Eye (tissue), 1 donor: ENCODE measurements around the gene PARD3.

Experiments
- DNase-seq: peaks from one replicate; pipeline ENCODE4 v3.0.0-alpha.2; 2015

The PARD3 gene

DNA sequence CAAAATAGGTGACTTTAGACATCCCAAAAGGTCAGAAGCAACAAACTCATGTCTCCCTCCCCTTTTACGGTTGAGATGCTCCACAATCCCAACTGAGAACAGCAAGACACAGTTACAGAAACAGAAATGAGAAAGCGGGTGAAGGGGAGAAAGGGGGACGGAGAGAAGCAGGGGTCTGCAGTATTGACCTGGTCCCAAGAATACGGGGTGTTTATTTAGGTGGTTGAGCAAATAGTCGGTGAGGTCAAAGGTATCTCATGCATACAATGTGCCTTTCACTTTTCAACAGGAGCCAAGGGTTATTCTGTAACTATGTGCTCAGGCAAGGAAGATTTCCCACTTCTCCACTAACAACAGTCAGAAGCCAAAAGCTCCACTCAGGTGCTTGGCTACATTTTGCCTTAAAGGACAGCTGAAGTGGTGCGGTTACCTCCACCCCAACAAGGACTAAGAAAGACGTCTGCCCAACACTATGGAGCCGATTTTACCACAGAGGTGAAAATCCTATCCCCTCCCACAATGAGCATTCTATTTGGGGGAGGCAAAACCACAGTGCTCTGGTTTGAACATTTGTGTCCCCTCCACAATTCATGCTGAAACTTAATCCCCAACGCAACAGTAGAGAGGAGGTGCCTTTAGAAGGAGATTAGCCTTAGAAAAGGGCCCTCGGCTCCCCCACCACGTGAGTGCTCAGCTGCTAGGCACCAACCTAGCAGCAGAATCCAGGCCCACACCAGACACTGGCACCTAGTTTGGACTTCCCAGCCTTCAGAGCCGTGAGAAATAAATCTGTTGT lies 77.9 kb downstream of the PARD3 start:
- no peak for DNase-seq

DNA sequence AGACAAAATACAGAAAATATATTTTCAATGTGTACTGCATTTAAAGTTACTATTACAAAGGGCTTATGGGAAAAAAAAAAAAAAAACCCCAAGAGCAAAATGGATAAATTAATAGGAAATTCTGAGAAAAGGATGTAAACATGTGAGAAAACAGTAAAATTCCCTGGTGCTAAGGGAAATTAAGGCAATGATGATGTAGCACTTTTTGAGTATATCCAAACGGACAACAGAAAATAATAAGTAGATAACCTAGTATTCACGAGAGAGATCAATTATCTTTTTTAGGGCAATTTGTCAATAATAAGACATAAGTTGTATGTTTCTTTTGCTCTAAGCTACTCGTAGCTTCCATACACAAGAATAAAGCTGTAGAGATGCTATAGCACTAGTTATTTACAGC lies 80.2 kb downstream of the PARD3 start:
- no peak for DNase-seq

DNA sequence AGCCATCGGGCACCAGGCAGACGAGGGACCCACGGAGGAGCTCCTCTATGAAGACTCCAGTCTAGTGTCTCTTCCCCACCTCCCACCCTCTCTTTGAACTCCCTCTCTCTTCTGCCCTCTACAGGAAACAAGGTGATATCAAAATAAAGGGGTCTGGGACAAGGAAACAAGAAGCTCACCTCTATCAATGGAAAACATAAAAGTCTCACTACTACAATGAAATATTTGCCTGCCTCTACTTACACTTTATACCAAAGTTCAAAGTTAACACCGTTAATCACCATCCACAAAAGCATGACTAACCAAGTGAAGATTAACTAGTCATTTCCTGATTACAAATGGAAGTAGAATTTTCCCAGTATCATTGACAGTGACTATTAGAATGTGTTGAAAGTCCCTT lies 82.2 kb downstream of the PARD3 start:
- DNase-seq = no peak

DNA sequence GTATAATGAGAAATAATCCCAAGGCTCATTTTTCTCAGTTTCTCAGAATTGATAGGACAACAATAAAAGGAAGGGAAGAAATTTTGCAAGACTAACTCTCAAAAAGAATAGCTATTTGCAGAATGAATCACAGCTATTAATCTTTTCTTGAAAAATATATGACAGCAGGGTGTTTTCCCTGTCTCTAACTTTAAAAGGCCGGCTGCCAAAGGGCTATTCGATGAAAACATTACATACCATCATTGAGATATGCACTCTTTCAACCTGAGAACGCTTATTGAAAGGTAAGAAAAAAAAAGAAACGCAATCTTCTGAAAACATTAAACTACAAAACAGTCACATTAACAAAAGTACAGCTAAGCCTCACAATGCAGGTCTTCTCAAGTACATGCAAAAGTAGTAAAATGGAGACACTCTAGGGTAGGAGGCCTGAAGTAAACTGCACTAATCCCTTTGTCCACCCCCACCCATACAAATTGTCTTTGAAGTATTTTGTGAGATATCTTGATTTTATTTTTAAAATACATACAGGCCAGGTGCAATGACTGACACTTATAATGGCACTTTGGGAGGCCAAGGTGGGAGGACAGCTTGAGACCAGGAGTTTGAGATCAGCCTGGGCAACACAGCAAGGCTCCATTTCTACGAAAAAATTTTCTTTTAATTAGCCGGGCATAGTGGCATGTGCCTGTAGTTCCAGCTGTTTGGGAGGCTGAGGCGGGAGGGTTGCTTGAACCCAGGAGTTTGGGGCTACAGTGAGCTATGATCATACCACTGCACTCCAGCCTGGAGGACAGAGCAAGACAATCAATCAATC lies 83.0 kb downstream of the PARD3 start:
- no peak for DNase-seq

DNA sequence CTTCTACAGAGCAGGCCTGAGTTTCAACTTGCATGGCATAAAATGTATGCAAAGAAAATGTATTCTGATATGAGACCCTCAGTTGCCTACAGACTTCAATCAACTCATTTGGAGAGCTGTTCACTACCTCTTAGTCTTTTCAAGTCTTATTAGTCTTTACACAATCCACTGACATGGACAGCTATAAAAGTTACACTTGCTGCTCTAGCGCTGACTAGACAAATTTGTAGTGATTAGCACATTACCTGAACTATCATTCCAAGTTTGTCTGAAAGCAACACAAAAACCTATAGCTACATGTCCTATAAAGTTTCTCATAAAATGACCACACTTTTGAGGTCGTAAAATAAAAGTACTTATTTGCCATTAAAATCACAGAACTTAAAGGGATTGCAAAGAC lies 83.9 kb downstream of the PARD3 start:
- no peak for DNase-seq

DNA sequence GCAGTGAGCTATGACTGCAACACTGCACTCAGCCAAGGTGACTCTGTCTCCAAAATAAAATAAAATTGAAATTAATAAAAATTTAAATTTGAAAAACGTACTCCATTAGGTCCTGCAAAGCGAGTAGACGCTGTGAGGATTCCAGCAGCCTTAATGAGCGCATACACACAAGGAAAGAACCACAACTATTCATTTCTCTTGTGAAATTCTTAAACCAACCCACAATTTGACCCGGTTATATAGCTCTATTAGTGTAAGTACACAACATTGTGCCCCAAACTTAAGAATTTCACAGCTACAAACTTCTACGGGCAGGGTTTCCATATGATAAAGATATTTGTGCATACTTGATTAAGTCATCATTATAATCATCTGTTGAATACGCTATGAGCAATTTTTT lies 84.4 kb downstream of the PARD3 start:
- no peak for DNase-seq

DNA sequence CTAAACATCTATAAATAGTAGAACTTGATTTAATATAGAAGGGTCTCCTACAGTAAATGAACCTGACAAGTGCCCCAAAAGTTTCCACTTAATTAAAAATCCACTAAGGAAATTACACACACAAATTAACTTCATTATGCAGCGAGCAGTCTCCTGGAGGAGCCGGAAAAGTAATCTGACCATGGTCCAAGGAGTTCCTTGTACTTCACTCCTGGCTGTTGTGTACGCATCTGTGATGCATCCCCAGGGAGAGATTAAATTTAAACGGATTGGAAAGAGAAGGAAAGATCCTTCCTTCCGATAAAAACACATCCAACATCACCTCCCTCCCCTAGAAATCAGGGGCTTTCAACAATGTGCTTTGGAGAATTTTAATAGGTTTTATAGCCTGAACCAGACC lies 85.5 kb downstream of the PARD3 start:
- no peak for DNase-seq

DNA sequence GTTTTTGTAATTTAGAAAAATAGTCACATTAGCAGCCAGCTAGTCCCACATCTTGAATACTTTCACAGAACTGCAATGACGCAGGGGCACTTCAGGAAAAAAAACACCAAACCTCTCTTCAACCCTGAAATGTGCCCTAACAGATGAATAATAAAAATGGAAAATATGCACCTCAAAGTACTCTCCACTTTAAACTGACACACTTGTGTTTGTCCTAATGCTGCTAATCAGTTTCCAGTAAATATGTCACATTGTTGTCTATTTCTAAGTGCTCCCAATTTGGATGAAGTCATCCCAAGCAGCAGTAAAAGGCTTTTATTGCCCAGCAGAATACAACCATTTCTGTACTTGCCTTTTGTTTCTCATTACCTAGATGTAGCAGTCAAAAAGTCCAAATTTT lies 86.7 kb downstream of the PARD3 start:
- no peak for DNase-seq

DNA sequence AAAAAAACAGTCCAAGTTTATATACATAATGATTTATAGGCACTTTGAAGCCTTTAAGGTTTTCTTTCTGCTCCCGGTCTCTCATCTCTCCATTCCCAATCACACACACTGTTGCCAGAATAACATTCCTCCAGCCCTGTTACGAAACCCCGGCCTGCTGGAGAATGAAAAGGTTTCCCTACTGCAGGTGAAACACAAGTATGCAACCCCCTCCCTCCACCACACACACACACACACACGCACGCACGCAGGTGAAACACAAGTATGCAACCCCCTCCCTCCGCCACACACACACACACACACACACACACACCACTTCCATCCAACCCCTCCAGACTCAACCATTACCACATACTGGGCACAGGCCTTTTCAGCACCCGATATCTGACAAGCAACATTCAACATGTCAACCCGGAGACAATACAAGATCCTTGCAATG lies 87.5 kb downstream of the PARD3 start:
- DNase-seq = no peak

DNA sequence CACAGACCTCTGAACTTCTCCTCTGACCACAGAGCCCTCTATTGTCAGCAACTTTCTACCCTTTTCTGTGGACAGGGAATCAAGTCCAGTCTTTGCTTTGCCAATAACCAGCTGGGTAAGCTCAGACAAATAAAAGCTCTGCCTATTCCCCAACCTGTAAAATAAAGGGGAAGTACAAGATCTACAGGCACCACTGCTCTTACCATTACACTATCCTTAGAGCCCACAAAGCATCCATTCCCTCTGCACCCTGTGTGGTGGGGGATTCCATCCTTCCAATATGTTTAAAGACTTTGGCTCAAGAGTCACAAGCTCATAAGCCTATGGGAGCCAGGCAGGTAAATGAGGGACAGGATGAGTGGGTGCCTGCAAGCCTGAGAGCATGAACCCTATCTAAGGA lies 88.2 kb downstream of the PARD3 start:
- DNase-seq = no peak

DNA sequence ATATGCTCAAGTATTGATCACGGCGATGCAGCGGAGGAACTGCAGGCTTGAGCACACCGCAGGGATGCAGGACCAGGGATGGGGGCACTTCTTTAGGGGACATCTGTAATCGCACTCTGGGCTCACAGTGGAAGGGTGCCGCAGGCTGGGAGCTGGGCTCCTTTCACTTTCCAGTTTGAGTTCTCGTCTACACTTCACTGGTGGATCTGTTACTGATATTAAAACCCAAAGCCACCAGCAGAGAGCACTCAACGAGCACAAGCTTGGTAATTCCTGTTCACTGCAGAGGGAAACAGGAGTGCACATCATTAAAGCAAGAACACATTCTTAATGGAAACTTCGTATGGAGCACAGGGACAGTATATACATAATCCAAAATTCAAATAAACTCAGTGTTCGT lies 91.3 kb downstream of the PARD3 start:
- DNase-seq = peak; percentile 78

DNA sequence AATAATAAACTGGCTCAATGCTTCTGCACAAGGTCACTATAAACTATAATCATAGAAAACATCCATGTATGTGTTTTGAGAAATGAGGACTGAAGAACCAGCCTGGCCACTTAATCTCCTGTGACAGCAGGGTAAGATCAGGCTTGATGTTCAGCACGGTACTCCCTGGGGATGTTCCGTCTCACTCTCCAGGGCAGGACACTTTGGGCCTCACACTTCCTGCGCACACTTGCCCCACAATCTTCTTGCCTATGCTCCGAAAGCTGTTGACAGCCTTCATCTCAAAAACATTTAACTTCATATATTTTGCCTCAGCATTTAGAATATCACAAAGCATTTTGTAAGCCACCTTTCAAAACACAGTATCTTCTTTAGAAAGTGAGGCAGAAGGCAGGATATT lies 92.7 kb downstream of the PARD3 start:
- DNase-seq = no peak

DNA sequence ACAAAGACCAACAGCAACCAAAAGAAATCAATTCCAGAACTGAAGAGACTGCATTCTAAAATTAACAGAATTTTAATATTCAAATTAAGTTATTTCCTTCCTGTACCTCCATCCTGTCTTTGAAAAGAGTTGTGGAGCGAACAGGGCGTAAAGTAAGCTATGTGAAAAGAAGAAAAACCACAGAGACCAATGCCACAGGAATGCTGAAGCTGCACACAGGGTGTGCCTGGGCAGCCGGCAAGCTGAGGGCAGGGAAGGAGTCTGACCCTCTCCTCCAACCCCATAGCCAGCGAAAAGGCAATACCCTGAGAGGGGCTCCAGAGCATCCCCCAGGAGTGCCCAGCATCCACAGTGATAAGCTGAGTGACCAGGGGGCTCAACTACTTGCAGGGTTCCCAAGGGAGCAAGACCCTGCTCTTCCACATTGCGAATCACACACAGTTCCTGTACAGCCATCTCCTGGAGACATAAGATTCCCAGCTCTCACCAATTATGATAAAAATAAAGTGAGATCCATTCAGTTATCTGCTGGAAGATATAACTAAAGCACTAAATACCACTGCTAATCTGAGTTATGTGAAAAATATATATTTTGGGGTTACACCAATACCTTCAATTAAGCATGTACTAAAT lies 93.8 kb downstream of the PARD3 start:
- no peak for DNase-seq

DNA sequence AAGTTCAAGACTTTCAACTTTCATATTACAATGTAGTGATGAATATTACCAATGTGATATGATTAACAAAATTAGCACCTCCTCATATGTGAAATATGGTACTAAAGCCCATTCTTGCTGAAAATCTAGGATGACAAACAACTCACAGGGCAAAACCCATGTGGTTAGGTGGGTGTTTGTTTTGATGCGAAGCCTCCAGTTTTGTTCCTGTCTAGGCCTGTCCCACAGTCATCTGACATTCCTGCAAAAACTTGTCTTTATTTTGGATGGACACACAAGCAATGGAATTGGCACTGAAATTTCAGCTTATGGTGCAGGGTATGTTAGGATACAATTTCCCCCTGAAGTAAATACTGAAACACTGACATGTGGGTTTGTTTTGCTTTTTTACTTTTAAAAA lies 95.3 kb downstream of the PARD3 start:
- DNase-seq = no peak

DNA sequence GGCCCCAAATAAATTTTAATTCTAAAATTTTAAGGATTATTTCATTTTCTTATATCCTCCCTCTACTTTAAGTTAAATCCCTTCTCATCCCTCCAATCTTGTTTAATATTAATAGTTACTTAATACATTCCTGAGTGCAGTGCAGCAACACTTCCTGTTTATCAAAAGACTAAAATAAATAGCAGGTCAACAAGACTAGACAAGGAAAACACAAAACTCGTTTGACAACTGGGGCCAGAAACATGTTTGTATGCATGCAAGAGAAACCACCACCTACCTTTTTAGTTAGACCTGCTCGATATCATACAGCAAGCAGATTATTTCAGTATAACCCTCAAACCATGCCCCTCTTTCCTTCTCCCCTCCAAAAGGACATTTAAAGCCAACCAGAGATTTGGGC lies 95.8 kb downstream of the PARD3 start:
- no peak for DNase-seq

DNA sequence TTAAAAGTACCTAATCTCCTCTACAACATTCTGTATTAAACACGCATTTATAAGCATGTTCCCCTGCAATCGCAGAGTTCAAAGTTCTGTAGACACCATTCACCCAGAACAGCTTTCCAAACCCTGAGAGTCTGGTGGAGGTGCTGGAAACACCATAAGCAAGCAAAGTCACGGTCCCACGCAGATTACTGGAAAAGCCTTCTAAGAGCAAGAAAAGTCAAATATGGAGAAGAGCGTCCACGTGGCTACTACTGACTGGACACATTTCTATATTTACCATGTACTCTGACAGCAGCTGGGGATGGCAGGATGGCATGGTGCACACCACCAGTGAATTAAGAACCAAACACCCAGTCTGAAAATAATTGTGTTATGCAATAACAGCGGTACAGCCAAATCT lies 97.7 kb downstream of the PARD3 start:
- DNase-seq = no peak

DNA sequence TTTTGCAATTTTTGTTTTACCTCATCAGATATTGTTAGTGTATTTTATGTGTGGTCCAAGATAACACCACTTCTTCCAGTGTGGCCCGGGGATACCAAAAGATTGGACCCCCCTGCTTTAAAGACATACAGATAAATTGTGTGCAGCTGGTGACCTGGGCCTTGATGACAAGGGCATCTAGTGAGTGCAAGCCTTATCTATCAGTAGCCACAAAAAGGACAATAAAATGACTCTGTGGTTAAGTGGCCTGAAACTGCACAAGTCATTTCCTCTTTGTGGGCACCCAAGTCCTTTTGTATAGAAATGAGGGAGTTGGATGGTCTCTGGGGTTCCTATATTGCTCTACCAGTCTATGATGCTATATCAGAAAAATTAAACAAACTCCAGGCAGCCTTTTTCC lies 98.1 kb downstream of the PARD3 start:
- no peak for DNase-seq

DNA sequence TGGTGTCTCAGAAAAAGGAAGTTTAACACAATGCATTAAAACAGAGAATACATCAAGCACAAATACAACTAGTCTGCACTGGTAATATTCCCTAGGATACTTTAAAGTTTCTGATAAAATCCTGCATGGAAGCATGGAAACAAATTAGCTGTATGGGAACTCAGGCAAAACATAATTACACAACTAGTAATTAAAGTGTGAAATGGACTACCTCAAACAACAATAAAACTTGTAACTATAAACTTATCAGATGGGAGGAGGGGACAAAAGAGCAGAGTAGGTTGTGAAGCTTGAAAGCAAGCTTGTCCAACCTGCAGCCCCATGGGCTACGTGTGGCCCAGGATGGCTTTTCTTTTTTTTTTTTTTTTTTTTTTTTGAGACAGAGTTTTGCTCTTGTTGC lies 98.9 kb downstream of the PARD3 start:
- no peak for DNase-seq

DNA sequence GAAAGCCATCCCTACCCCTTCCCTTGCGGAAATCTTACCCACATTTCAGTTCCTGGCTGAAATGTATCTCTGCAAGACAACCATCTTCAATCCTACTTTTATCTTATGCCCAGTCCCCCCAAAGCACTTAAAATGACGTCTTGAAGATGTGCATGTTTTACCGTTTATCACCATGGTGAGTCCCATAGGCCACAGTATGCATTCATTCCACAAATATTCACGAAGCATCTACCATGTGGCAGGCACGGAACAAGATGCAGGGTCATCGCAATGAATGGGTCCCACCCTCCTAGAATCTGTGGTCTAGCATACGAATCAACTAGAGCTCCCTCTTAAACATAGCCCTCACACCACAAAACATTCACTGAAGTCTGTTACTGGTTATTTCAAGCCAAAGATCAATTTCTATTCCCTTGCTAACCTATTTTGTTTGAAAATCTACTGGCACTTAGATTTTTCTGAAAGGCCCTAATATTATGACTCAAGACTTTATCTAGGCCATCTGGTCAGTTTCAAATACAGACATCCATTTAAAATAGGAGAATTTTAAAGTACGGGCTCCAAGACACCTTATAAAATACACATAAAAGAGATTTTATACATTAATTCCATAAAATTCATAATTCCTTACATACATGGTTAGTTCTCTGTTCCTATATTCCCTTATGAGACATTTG lies 99.4 kb downstream of the PARD3 start:
- DNase-seq = no peak

DNA sequence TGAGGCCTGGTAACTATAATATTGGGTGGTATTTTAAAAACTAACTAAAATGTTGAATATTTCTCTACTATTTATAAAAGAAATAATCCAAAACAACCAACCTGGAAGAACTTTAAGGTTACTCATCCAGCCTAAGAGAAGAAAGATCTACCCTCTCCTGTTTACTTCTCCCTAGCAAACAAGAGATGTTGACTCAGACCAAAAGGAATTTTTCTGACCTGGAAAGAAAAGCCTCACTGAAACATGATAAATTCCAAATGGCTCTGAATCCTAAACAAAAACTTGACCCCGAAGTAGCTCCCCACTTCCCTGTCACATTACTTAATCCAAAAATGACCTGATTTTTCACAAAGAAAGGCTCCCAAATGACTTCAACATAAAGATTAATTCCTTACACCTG lies 101.2 kb downstream of the PARD3 start:
- no peak for DNase-seq

DNA sequence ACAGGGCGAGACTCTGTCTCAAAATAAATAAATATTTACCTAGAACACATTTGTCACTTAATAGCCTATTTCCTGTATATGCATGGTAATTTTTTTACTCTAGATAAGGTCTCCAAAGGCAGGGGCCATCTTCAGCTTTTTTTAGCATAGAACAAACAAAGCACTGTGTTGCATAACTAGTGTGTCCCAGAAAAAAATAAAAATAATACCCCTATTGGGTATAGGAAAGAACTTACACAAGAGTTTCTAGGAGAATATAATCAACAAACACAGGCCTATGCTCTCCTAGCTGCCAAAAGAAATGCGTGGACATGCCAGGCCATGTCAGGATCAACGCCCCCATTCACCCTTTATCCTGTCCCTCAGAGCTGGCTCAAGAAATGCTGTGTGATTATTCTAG lies 103.6 kb downstream of the PARD3 start:
- DNase-seq = no peak

DNA sequence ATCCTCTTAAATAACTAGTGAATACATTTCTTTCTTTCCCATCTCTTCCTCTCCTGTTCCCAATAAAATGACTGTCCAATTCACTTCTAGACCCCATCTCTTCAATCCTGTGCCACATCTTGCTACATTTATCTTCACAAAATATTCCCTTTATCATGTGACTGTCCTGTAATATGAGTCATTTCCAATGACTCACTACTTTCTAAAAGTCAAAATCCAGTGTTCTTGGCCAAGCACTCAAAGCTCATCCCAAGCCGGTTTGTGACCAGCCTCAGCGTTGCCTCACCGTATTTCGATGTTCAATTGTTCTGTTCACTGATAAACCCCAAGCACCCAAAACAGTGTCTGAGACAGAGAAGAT lies 104.7 kb downstream of the PARD3 start:
- no peak for DNase-seq

DNA sequence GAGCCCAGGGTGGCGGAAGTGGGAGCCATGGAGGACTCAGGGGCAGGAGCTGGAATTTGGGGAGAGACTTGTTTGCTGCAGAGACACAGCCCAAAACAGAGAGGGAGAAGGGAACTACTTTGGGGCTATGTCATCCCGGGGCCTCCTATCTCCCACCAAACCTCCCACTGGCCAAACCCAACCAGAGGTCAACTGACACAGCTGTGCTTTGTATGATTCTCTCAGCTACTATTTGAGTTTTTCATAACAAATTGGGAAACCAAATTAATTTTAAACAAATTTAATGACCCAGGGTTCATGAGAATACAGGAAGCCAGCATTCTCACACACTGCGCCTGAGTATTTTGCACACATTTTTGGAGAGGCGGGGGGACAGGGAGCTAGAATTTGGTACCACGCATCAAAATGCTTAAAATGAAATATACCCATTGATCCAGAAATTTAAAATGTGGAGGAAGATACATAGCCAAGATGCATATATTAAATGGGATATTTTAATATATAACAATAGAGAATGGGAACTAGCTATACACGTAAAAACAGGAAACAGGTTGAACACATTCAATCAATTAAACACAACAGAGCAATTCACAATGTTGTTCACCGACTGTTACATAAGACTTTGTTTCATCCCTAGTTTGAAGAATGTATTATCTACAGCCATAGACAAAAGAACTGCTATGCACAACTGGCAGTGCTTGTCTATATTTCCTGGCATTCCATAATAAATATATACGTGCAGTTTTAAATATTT lies 105.3 kb downstream of the PARD3 start:
- no peak for DNase-seq
